Mesenchymal stem cell (in vitro differentiated cells and primary cell): Measurements from ENCODE around the gene RPP38.

Experiments used
- DNase-seq: peaks from one replicate; pipeline ENCODE4 v3.0.0-alpha.2; 2013
- H2AFZ ChIP-seq: one replicate; pipeline ENCODE4 v1.6.1; 2013; ENCODE audit warnings: low read depth, mild to moderate bottlenecking, control low read depth, inconsistent platforms, low read length, moderate library complexity
- H2AK5ac ChIP-seq: 2 replicates; pipeline ENCODE4 v1.6.1; 2013; ENCODE audit warnings: low read length, moderate library complexity, mild to moderate bottlenecking, inconsistent platforms; ENCODE audit not compliant: severe bottlenecking
- H2BK120ac ChIP-seq: one replicate; pipeline ENCODE4 v1.6.1; 2013; ENCODE audit warnings: low read depth, mild to moderate bottlenecking, inconsistent platforms, low read length, moderate library complexity
- H2BK12ac ChIP-seq, 2 experiments: one replicate each; pipeline ENCODE4 v1.6.1; 2013; ENCODE audit warnings: inconsistent platforms in 2 of 2, low read length in 2 of 2, mild to moderate bottlenecking in 2 of 2, moderate library complexity in 2 of 2, control low read depth in 1 of 2
- H2BK15ac ChIP-seq: one replicate; pipeline ENCODE4 v1.6.1; 2013; ENCODE audit warnings: mild to moderate bottlenecking, low read depth, inconsistent platforms; ENCODE audit not compliant: poor library complexity, severe bottlenecking
- H2BK5ac ChIP-seq: 2 replicates; pipeline ENCODE4 v1.6.1; 2013; ENCODE audit warnings: low read depth, mild to moderate bottlenecking, low read length, control low read depth, inconsistent platforms; ENCODE audit not compliant: poor library complexity, severe bottlenecking
- H3K14ac ChIP-seq, 2 experiments: one replicate each; pipeline ENCODE4 v1.6.1; 2013; ENCODE audit warnings: inconsistent platforms in 2 of 2, low read length in 2 of 2, control low read depth in 1 of 2, mild to moderate bottlenecking in 1 of 2, moderate library complexity in 1 of 2
- H3K18ac ChIP-seq, 2 experiments: one replicate each; pipeline ENCODE4 v1.6.1; 2013; ENCODE audit warnings: inconsistent platforms in 2 of 2, low read length in 2 of 2, control low read depth in 1 of 2, low read depth in 1 of 2, mild to moderate bottlenecking in 1 of 2
- H3K23ac ChIP-seq, 2 experiments: one replicate each; pipeline ENCODE4 v1.6.1; 2013; ENCODE audit warnings: inconsistent platforms in 2 of 2, low read length in 2 of 2, mild to moderate bottlenecking in 2 of 2, moderate library complexity in 2 of 2, control low read depth in 1 of 2
- H3K27ac ChIP-seq: 2 replicates; pipeline ENCODE4 v1.5.1; 2013; ENCODE audit warnings: mild to moderate bottlenecking, moderate library complexity, low read length, control low read depth, inconsistent platforms; ENCODE audit not compliant: poor library complexity, severe bottlenecking
- H3K27me3 ChIP-seq, 2 experiments: 2 replicates each; pipeline versions ENCODE4 v1.6.1 to v1.7.0; 2013; ENCODE audit warnings: low read length in 2 of 2, mild to moderate bottlenecking in 2 of 2, moderate library complexity in 2 of 2, control low read depth in 1 of 2, inconsistent platforms in 1 of 2; ENCODE audit not compliant: control insufficient read depth in 1 of 2, insufficient read depth in 1 of 2
- H3K36me3 ChIP-seq, 2 experiments: 2 replicates each; pipeline versions ENCODE4 v1.6.1 to v1.7.0; 2013; ENCODE audit warnings: low read length in 2 of 2, control low read depth in 1 of 2, inconsistent platforms in 1 of 2, low read depth in 1 of 2, mild to moderate bottlenecking in 1 of 2; ENCODE audit not compliant: insufficient read depth in 2 of 2, control insufficient read depth in 1 of 2
- H3K4ac ChIP-seq, 2 experiments: one replicate each; pipeline ENCODE4 v1.6.1; 2013; ENCODE audit warnings: inconsistent platforms in 2 of 2, low read length in 2 of 2, mild to moderate bottlenecking in 2 of 2, moderate library complexity in 2 of 2, control low read depth in 1 of 2, low read depth in 1 of 2
- H3K4me1 ChIP-seq: 2 replicates; pipeline ENCODE4 v1.6.1; 2013; ENCODE audit warnings: low read depth, low read length, control low read depth; ENCODE audit not compliant: control insufficient read depth, insufficient read depth
- H3K4me2 ChIP-seq: 2 replicates; pipeline ENCODE4 v1.6.1; 2013; ENCODE audit warnings: low read length, mild to moderate bottlenecking, inconsistent platforms; ENCODE audit not compliant: poor library complexity, severe bottlenecking
- H3K4me3 ChIP-seq, 2 experiments: 2 replicates each; pipeline versions ENCODE4 v1.5.1 to v1.7.0; 2013; ENCODE audit warnings: low read length in 2 of 2, mild to moderate bottlenecking in 2 of 2, control low read depth in 1 of 2, low read depth in 1 of 2; ENCODE audit not compliant: insufficient read depth in 1 of 2
- H3K79me1 ChIP-seq: replicated peaks from 2 replicates; pipeline ENCODE4 v1.6.1; 2013; ENCODE audit warnings: mild to moderate bottlenecking, control low read depth, low read length, inconsistent platforms; ENCODE audit not compliant: poor library complexity, severe bottlenecking
- H3K9ac ChIP-seq: 2 replicates; pipeline ENCODE4 v1.7.0; 2013; ENCODE audit warnings: mild to moderate bottlenecking, low read length, moderate library complexity
- H3K9me3 ChIP-seq: 2 replicates; pipeline ENCODE4 v1.7.0; 2013; ENCODE audit warnings: mild to moderate bottlenecking, low read length; ENCODE audit not compliant: control insufficient read depth
- H4K8ac ChIP-seq: one replicate; pipeline ENCODE4 v1.6.1; 2013; ENCODE audit warnings: inconsistent platforms, mild to moderate bottlenecking, low read length, moderate library complexity
- H4K91ac ChIP-seq: one replicate; pipeline ENCODE4 v1.6.1; 2013; ENCODE audit warnings: mild to moderate bottlenecking, low read length, inconsistent platforms
- WGBS: methylation state at CpG from one replicate; pipeline ENCODE4 v1.1.7; 2013; ENCODE audit warnings: mixed read lengths; 5-methylcytosine and 5-hydroxymethylcytosine counted together

The RPP38 gene

DNA sequence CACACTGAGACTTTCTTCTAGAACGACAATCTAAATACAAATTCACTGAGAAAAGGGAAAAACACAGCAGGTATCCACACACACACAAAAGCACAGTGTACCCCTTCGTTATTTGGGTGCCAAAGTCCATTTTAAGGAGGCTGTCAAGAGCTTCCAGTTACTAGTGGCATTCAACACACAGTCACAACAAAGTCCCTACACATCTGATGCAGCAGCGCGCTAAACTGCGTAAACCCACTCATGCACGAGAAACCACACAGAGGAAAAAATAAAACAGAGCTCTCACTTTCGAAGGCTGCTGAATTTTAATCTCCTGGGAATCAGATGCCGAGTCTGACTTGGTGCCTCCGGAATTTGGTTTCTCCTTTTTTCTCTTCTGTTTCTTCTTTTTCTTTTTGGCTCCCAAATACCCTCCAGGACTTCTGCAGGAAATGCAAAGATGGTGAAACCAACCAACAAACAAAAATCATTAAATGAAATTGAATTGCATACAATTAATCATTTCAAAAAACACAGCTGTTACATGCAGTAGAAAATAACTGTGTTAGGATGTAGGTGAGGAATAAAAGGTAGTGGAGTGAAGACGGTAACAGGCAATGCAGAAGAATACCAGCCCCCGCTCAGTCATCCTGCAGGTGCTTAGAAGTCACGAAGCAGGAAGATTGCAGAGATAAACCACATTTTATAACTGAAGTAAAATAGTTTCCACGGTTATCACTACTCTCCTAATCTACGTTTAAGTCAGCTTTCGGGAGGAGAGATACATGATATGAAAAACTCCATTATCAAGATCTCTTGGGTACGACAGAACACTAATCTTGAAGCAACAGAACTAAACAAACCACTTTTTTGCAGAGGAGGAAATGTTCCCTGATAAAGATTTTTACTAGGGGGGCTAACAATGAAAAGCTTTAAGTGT is 44.2 kb downstream of the RPP38 start:
- Histone ChIP-seq H3K79me1 (peaks cover 22% of the 10 kb centered on the region), H3K14ac (no peak overlapping the region), H4K8ac (no peak overlapping the region), H3K18ac (no peak overlapping the region), H2BK120ac (no peak overlapping the region), H3K23ac (no peak overlapping the region), H2BK5ac (no peak overlapping the region), H3K27me3 (no peaks in the 10 kb centered on the region), H3K4me1 (peaks cover 5% of the 10 kb centered on the region), H3K9me3 (no peaks in the 10 kb centered on the region), H3K4me3 (no peak overlapping the region), H3K9ac (no peak overlapping the region), H3K36me3 (peaks cover 7 to 18% of the 10 kb centered on the region in 2 experiments), H2BK12ac (no peak overlapping the region), H2BK15ac (no peak overlapping the region), H3K27ac (no peak overlapping the region), H3K4ac (no peak overlapping the region), H3K4me2 (no peak overlapping the region), H4K91ac (no peak overlapping the region), H2AFZ (no peak overlapping the region), H2AK5ac (no peak overlapping the region)
- no peak for DNase-seq
- 92% methylated on average over 16 of the region's 16 CpGs for whole genome bisulfite sequencing

DNA sequence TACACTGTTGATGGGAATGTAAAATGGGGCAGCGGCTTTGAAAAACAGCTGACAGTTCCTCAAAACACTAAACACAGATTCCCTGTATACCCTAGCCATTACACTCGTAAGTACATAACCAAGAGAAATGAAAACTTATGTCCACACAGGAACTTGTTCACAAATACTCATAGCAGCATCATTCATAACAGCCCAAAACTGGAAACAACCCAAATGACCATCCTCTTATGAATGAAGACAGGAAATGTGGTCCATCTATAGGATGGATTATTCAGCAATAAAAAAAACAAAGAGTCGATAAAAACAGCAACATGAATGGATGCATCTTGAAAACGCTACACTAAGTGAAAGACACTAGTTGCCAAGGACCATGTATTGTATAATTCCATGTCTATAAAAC is 47.6 kb downstream of the RPP38 start:
- no peak overlapping the region for H3K4me3 ChIP-seq
- no peak overlapping the region for H3K9ac ChIP-seq
- no peak overlapping the region for H2AFZ ChIP-seq
- no peak overlapping the region for H2BK5ac ChIP-seq
- H2BK12ac ChIP-seq, result no peak overlapping the region
- H2BK15ac ChIP-seq, result no peak overlapping the region
- H3K27me3 ChIP-seq, result no peaks in the 10 kb centered on the region
- no peak overlapping the region for H3K23ac ChIP-seq
- H4K8ac ChIP-seq, result no peak overlapping the region
- H3K4me1 ChIP-seq, result peaks cover 5% of the 10 kb centered on the region
- no peak overlapping the region for H3K14ac ChIP-seq
- 100% methylated on average over 3 of the region's 4 CpGs for WGBS
- DNase-seq, result no peak
- H3K18ac ChIP-seq, result no peak overlapping the region
- no peak overlapping the region for H3K4me2 ChIP-seq
- no peak overlapping the region for H3K27ac ChIP-seq
- H3K79me1 ChIP-seq, result peaks cover 18% of the 10 kb centered on the region
- no peak overlapping the region for H2BK120ac ChIP-seq
- H3K4ac ChIP-seq, result no peak overlapping the region
- no peak overlapping the region for H2AK5ac ChIP-seq
- no peak overlapping the region for H4K91ac ChIP-seq
- H3K36me3 ChIP-seq, result peaks cover 4 to 5% of the 10 kb centered on the region in 2 experiments
- H3K9me3 ChIP-seq, result no peaks in the 10 kb centered on the region

DNA sequence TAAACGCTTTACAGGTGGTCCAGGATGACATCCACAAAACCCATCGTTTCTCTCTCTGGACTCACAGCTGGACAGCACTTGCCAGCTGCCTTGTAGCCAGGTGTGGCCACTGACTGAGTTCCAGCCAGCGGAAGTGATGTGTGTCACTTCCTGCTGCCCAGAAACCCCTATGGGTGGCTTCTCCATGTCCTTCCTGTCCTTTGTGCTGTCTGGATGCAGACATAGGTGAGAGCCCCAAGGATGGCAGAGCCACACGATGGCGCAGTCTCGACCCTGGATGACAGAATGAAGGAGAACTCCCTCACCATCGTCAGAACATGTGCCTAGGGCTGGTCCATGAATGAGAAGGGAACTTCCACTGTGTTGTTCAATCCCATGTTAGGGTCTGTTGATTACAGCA is 49.2 kb downstream of the RPP38 start:
- Histone ChIP-seq H3K4ac (no peak overlapping the region), H3K79me1 (peaks cover 26% of the 10 kb centered on the region), H3K9me3 (no peaks in the 10 kb centered on the region), H3K9ac (no peak overlapping the region), H3K27me3 (no peaks in the 10 kb centered on the region), H3K4me1 (peaks cover 5% of the 10 kb centered on the region), H3K27ac (no peak overlapping the region), H3K18ac (no peak overlapping the region), H2BK12ac (no peak overlapping the region), H3K14ac (no peak overlapping the region), H2AK5ac (no peak overlapping the region), H4K8ac (no peak overlapping the region), H3K36me3 (no peaks in the 10 kb centered on the region), H2AFZ (no peak overlapping the region), H3K4me2 (no peak overlapping the region), H2BK15ac (no peak overlapping the region), H4K91ac (no peak overlapping the region), H3K4me3 (no peak overlapping the region), H3K23ac (no peak overlapping the region), H2BK120ac (no peak overlapping the region), H2BK5ac (no peak overlapping the region)
- WGBS, result 81% methylated on average over 7 of the region's 7 CpGs
- DNase-seq, result no peak

DNA sequence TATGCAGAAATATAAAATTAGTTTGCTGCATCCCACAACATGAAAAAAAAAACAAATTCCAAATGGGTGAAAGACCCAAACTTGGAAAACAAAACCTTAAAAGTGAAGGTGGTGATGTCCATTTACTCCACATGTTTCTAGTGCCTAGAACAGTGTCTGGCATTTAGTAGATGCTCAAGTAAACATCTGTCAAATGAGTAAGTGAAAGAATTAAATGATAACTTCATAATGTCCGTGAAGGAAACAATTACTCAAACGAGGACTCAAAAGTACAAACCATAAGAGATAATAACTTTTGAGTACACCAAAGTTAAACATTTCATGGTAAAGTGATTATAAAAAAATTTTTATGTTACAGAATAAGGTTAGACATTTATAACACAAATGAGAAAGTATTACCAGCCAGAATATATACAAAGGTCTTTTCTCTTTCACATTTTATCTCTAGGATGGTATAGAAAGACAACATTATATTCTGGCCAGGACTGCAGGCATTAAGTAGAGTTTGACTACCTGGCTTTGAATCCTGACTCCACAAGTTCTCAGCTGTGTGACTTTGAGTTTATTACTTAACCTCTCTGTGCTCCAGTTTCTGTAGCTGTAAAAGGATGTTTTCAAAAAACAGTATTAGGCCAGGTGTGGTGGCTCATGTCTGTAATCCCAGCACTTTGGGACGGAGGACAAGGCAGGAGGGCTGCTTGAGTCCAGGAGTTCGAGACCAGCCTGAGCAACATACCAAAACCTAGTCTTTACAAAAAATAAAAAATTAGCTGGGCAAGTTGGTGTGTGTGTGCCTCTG is 50.6 kb downstream of the RPP38 start:
- H3K9ac ChIP-seq, result no peak overlapping the region
- H2BK5ac ChIP-seq, result no peak overlapping the region
- H2BK120ac ChIP-seq, result no peak overlapping the region
- no peak overlapping the region for H2AFZ ChIP-seq
- H3K9me3 ChIP-seq, result no peaks in the 10 kb centered on the region
- H2AK5ac ChIP-seq, result no peak overlapping the region
- no peak overlapping the region for H2BK12ac ChIP-seq
- no peak overlapping the region for H3K4ac ChIP-seq
- H3K4me3 ChIP-seq, result no peak overlapping the region
- no peak overlapping the region for H3K4me2 ChIP-seq
- no peaks in the 10 kb centered on the region for H3K36me3 ChIP-seq
- H3K27ac ChIP-seq, result no peak overlapping the region
- no peak overlapping the region for H4K91ac ChIP-seq
- H3K4me1 ChIP-seq, result peaks cover 2% of the 10 kb centered on the region
- H3K18ac ChIP-seq, result no peak overlapping the region
- DNase-seq, result no peak
- H4K8ac ChIP-seq, result no peak overlapping the region
- no peak overlapping the region for H3K23ac ChIP-seq
- H3K79me1 ChIP-seq, result peaks cover 32% of the 10 kb centered on the region
- no CpG with 5 or more reads among the region's 4 CpGs for WGBS
- no peak overlapping the region for H3K14ac ChIP-seq
- H2BK15ac ChIP-seq, result no peak overlapping the region
- no peaks in the 10 kb centered on the region for H3K27me3 ChIP-seq
